ENCODE data around the gene PATE1.
"Not testable (repeated sequence)": the region's sequence is repeated elsewhere in the genome, so short reads cannot be mapped to it uniquely, and the experiment has no call there.

The PATE1 gene, protein sequence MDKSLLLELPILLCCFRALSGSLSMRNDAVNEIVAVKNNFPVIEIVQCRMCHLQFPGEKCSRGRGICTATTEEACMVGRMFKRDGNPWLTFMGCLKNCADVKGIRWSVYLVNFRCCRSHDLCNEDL

DNA sequence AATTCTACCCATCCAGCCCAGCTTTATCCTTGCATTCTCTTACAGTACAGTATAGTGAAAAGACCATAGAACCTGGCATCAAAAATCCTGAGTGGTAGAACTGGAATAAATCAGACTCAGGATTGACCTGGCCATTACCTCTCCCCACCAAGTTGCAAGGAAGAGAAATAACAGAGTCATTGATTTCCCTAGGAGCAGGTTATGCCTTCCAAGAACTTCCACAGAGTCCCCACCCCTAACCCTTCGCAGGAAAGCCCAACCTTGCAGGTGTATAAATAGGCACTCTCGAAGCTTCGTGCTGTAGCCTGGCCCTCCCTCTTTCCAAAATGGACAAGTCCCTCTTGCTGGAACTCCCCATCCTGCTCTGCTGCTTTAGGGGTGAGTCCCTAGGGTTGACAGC is at the start of gene PATE1:
Gene PATE1 (plus strand): TSS at position 301 of the 400 bp plus-strand sequence. CDS start 26 bp downstream, at position 327.
- DNase-seq, result no peak
- intact Hi-C loops (cut with DNase I), result no loop called here

GRCh38 chr11:125701018-125701610 is 45.0 kb upstream of the PATE1 start:
- DNase-seq, result no peak
- intact Hi-C loops (cut with DNase I), result no loop called here

DNA sequence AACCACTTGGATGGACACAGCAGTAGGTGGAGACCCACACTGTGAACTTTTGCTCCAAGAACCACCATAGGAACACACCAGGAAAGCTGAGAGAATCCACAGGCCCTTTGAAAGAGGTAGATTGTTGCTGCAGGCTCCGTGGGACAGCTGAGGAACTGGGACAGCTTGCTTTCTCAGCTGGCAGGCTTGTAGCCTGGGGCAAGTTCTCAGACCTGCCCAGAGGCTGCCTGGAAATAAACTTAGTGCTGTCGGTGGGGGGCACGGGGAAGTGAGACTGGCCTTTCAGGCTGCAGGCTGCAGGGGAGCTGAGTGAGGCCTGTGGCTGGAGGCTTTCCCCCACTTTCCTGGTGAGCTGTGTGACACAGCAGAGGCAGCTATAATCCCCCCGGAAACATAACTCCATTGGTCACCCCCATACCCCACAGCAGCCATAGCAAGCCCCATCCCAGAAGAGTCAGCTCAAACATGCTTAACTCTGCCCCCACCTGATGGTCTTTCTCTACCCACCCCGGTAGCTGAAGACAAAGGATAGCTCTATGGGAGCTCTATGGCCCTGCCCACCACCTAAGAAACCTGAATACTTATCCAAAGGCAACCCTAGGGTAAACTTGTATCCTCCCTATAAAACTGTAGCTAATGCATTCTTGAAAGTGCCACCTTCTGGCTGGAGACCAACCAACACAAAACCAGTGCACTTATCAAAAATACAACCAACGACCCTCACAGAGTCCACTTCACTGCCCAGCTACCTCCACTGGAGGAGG is 44.0 kb upstream of the PATE1 start:
- intact Hi-C loops (cut with DNase I), result no loop called here
- DNase-seq, result no peak

DNA sequence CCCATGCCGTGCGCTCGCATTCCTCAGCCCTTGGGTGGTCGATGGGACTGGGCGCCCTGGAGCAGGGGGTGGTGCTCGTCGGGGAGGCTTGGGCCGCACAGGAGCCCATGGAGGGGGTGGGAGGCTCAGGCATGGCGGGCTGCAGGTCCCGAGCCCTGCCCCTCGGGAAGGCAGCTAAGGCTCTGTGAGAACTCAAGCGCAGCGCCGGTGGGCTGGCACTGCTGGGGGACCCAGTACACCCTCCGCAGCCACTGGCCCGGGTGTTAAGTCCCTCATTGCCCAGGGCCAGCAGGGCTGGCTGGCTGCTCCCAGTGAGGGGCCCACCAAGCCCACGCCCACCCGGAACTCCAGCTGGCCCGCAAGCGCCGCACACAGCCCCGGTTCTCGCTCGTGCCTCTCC is 41.4 kb upstream of the PATE1 start:
- intact Hi-C loops (cut with DNase I); DNase-seq: not testable (repeated sequence)

- DNase-seq, result no peak
- intact Hi-C loops (cut with DNase I), result no loop called here
These were observed 25.3 kb upstream of the PATE1 start for GRCh38 chr11:125720781-125721180.

GRCh38 chr11:125724125-125724524 is 22.0 kb upstream of the PATE1 start:
- no peak for DNase-seq
- intact Hi-C loops (cut with DNase I), result no loop called here

GRCh38 chr11:125728969-125729368 is 17.1 kb upstream of the PATE1 start:
- DNase-seq, result no peak
- intact Hi-C loops (cut with DNase I), result no loop called here

DNA sequence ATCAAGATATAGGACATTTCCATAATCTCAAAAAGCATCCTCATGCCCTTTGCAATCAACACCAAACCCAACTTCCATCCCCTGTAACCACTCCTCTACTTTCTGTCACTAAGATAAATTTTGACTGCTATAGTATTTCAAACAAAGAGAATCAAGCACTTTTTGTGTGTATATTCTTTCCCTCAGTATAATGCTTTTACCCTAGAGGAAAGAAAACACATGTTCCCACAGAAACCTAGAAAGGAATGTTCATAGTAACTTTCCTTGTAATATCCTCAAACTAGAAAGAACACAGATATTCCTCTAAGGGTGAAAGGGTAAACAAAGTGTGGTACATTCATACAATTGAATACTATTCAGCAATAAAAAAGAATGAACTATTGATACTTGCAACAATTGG is 5.5 kb upstream of the PATE1 start:
- DNase-seq, result no peak
- intact Hi-C loops (cut with DNase I), result no loop called here

DNA sequence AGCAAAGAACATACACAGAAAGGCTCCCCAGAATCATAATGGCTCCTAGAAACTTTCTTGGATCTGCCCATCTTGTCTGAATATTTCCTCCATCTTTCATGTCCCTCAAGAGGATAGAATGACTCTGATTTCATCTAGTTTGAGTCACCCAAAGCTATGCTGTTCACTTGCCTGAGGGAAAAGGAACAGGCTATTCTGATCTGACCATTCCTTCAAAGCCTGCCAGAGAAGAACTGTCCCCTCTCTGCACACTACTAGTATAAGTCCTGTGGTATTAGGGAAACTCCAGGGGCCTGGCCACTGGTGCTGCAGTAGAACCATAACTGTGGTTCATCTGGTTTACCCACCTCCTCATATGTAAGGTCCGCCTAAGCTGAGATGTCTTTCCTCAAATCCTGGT is 2.4 kb upstream of the PATE1 start:
- DNase-seq, result no peak
- intact Hi-C loops (cut with DNase I), result no loop called here

GRCh38 chr11:125750629-125751028 is 4.5 kb downstream of the PATE1 start:
- intact Hi-C loops (cut with DNase I), result no loop called here

GRCh38 chr11:125756050-125756449 is 10.0 kb downstream of the PATE1 start:
- no peak for DNase-seq
- intact Hi-C loops (cut with DNase I), result no loop called here

More at GRCh38 chr11:125750629-125751028, 4.5 kb downstream of the PATE1 start:
- DNase-seq, result no peak

DNA sequence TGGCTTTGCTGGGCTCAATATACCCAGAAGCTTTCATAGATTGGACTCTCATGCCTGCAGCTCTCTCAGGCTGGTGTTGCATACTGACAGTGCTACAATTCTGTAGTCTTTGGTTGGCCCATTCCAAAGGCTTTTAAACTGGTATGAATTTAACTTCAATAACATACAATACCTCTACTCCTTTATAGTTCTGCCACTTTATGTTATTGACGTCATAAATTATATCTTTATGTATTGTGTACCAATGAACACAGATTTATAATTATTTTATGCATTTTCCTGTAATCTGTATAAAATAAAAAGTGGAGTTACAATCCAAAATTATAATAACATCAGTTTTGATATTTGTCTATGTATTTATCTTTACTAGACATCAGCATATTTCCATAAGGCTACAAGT is 16.4 kb downstream of the PATE1 start:
- intact Hi-C loops (cut with DNase I), result no loop called here
- DNase-seq, result no peak

GRCh38 chr11:125763483-125763882 is 17.4 kb downstream of the PATE1 start:
- intact Hi-C loops (cut with DNase I), result no loop called here
- no peak for DNase-seq

- intact Hi-C loops (cut with DNase I), result no loop called here
- DNase-seq, result no peak
These were observed 20.2 kb downstream of the PATE1 start for GRCh38 chr11:125766251-125766650.

DNA sequence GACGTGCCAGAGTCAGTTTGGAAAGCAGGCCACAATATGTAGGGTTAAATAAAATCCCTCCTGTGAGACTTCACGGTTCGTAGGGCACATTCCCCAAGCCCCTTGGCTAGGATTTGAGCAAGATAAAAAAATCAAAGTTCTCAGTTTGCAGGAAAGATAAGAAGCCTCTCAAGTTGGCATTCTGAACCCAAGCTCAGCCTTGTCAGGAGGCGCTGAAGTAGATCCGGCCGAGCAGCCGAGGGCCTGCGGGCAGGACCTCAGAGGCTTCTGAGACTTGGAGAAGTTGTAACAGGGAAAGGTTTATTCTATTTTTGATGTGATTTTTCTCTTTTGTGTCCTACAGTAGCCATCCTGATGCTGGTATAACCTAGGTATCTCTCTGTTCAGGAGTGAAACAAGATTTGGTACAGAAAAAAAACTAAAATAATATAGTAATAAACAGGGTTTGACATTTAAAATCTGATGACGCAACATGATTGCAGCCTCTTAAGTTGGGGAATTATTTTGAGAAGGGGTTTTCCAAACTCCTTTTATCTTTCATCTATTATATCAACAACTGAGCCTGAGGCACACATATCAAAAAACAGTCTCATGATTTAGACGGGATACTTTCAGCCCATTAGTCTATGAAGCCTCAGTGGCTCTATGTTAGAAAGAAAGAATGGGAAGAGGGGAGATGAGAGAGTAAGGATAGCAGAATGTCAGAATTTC is 22.4 kb downstream of the PATE1 start:
- DNase-seq, result no peak
- intact Hi-C loops (cut with DNase I), result no loop called here

DNA sequence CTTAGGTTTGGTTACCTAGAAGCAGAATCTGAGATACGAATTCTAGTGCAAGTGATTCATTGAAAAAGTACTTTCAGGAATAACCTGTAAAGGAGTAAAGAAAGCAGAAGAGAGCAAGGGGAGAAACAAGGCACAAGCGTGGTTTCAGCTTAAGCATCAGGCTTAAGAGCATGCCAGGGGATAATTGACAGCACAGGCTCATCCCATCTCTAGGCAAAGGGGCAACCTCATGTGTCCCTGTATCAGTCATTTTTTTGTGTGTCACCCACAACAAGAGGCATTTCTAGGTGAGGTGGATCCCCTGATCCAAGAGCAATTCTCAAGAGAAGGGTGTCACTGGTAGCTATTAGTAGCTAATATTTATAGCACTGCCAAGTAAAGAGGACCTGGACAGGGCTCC is 24.5 kb downstream of the PATE1 start:
- intact Hi-C loops (cut with DNase I), result no loop called here
- no peak for DNase-seq

DNA sequence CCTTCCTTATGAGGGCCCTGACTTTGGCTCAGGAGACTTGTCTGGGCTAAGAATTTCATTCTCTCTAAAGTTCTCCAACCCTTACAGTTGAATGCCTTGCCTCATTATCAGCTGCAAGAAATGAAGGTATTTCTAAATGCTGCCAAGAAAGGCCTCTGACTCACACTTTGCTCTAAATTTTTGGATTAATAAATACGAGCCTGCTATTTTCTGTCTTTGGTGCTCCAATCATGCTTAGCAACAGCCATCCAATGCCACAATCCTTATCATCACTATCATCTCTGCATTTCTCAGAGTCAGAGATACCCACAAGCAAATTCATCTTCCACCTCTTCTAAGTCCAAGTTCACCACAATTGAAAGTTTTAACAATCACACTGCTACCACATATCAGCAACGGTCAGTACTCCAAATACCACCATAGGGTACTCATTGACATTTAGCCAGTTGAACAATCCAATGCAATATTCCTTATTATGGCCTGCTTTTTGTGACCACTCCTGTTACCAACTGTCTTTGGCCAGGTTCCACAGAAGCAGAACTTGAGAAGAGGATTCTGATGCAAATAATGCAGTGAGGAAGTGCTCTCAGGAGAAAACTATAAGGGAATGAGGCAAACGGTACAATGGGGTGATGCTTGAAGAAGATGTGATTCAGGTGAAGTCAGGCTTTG is 26.9 kb downstream of the PATE1 start:
- DNase-seq, result peak in 3 of 42 donors; percentile 14 to 38 (median 15)
- intact Hi-C loops (cut with DNase I), result no loop called here

DNA sequence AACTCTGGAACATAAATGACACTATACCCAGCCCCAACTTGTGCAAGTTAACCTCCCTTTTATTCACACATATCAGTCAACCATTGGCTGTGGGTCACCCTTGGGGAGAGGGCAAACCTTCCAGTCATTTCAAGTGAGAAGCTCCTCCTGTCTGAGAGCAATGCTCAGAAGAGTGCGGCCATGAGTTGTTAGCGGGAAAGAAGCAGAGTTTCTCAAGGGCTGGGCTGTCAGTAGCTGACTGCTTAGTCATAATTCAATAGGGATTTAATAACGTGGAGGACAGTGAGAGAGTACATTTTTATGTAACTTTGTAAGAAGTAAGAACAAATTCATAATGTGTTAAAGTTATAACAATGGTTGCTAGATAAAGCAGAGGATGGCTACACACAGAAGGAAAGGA is 27.4 kb downstream of the PATE1 start:
- DNase-seq, result no peak
- intact Hi-C loops (cut with DNase I), result no loop called here

DNA sequence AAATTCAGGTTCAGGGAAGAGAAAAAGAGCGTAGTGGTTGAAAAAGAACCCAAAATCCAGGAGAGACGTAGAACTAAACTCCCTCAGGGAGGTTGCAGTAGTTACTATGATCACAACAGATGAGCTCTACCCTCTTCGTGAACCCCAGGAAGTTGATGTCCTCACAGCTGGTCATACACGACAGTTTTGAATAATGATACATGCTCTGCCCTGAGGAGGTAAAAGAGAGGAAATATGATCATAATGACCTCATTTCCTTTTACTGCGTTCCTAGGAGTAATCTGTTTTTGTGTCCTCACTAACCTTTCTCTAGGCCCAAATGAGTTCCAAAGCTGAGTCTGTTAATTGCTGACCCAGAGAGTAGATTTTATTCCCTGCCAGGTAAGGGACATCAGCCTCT is 31.2 kb downstream of the PATE1 start:
- intact Hi-C loops (cut with DNase I), result no loop called here
- no peak for DNase-seq

DNA sequence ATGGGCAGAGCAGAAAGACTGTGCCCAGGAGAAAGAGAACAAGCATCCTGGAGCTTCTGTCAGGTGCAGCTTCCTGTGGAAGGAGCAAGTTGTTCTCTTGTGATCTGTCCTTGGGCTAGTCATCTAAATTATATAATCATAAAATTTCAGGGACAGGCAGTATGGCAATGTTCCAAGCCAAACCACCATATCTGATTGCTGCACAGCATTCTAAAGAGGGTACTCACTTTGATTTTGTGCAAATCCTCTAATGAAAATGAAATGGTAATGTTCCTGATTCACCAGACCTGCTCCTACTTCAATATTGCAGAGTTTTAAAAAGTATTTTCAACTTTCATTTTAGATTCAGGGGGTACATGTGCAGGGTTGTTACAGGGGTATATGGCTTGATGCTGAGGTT is 32.6 kb downstream of the PATE1 start, which contains the start of gene PATE2:
Gene PATE2 (minus strand): TSS at position 101 of the 400 bp plus-strand sequence. CDS start 55 bp downstream, at position 46.
- no peak for DNase-seq
- intact Hi-C loops (cut with DNase I), result no loop called here

Data from head of caudate nucleus (tissue), 42 donors.